HepG2 (cell line): ENCODE results near the gene UBE2S. TPM values are rescaled to one million over a fixed set of nuclear protein-coding genes. Genes with fewer than 3 reads are reported as not detected.
A peak's percentile ranks its signal among the peaks of the same experiment; 100 is the strongest.

ENCODE experiments used
- CBX5 ChIP-seq: sonication (generic); formaldehyde crosslinking; IDR thresholded peaks from 2 replicates; pipeline ENCODE4 v1.4.0; 2020; ENCODE audit warnings: missing genetic modification reagents, borderline replicate concordance
- KLF12 ChIP-seq: sonication (generic); formaldehyde crosslinking; IDR thresholded peaks from 2 replicates; pipeline ENCODE4 v1.4.0; 2020; ENCODE audit warnings: missing genetic modification reagents, borderline replicate concordance
- PCBP2 ChIP-seq: fragments of 200-400 bp; formaldehyde crosslinking; optimal IDR thresholded peaks from 2 replicates; pipeline ENCODE3; 2018; ENCODE audit warnings: low read length, low read depth; ENCODE audit not compliant: poor library complexity, severe bottlenecking
- SPEN ChIP-seq: sonication (generic); formaldehyde crosslinking; IDR thresholded peaks from 2 replicates; pipeline ENCODE4 v1.5.1; 2020; ENCODE audit warnings: low read depth, mild to moderate bottlenecking, missing genetic modification reagents
- TSC22D2 ChIP-seq: sonication (generic); formaldehyde crosslinking; IDR thresholded peaks from 2 replicates; pipeline ENCODE4 v1.5.1; 2020; ENCODE audit warnings: missing genetic modification reagents, mild to moderate bottlenecking, borderline replicate concordance
- ZFP41 ChIP-seq: sonication (generic); formaldehyde crosslinking; IDR thresholded peaks from 2 replicates; pipeline ENCODE4 v1.4.0; 2020; ENCODE audit warnings: mild to moderate bottlenecking, missing genetic modification reagents, borderline replicate concordance
- ZFX ChIP-seq: sonication (generic); formaldehyde crosslinking; IDR thresholded peaks from 2 replicates; pipeline ENCODE4 v1.4.0; 2020; ENCODE audit warnings: mild to moderate bottlenecking, low read depth, missing genetic modification reagents, moderate library complexity
- ZKSCAN1 ChIP-seq: fragments of 150-350 bp; IDR thresholded peaks from 2 replicates; pipeline ENCODE4 v1.6.1; 2014; ENCODE audit warnings: low read length
- ZNF275 ChIP-seq: sonication (generic); formaldehyde crosslinking; IDR thresholded peaks from 2 replicates; pipeline ENCODE4 v1.8.0; 2022; ENCODE audit warnings: missing genetic modification reagents, mild to moderate bottlenecking, inconsistent platforms, borderline replicate concordance
- ZNF33A ChIP-seq: sonication (generic); formaldehyde crosslinking; IDR thresholded peaks from 2 replicates; pipeline ENCODE4 v1.5.1; 2020; ENCODE audit warnings: missing genetic modification reagents, mild to moderate bottlenecking, moderate library complexity, borderline replicate concordance
- ZNF644 ChIP-seq: IDR thresholded peaks from 2 replicates; pipeline ENCODE4 v1.6.1; 2016; ENCODE audit warnings: low read depth
- polyA plus RNA-seq, 8 experiments: library from polyadenylated mRNA; depleted of rRNA in 3 of 8; stranded (reverse) in 7 of 8; unstranded in 1 of 8; fragments of >200 nt; fragmentation: Illumina TruSeq in 4 of 8; extraction: Trizol in 4 of 8; gene quantifications; 2 replicates each; pipeline versions ENCODE4 v1.2.1 to v1.2.3, GENCODE V29; 2011 to 2016; ENCODE audit warnings: low read depth in 4 of 8, missing spikeins in 1 of 8, mixed read lengths in 1 of 8; ENCODE audit not compliant: insufficient read depth in 1 of 8
- total RNA-seq, 5 experiments: library from RNA; depleted of rRNA; stranded (reverse); fragments of >200 nt; fragmentation: Illumina TruSeq; extraction: Trizol; gene quantifications; 2 replicates each; pipeline ENCODE4 v1.2.3, GENCODE V29; 2016; ENCODE audit warnings: low read depth in 1 of 5
- TF ChIP-seq, protein P1 (sequence below): sonication (generic); formaldehyde crosslinking; IDR thresholded peaks from 2 replicates; pipeline ENCODE4 v1.4.0; 2020; ENCODE audit warnings: missing genetic modification reagents, borderline replicate concordance

The UBE2S gene
- total and polyA plus RNA-seq, 2 of the 13 experiments (the other 11 are each of a cell fraction or from before 2014, with no cell fraction given), result 32.2 to 39.3 TPM

- TF ChIP-seq TSC22D2 (CRISPR knock-in tag) (no peak), ZNF644 (0 out of 2 replicates have a peak, but pooled peaks have one; percentile 38), ZFX (CRISPR knock-in tag) (peak; percentile 80), ZNF275 (CRISPR knock-in tag) (0 out of 2 replicates have a peak, but pooled peaks have one; percentile 41), ZFP41 (CRISPR knock-in tag) (0 out of 2 replicates have a peak, but pooled peaks have one; percentile 43), PCBP2 (no peak), KLF12 (CRISPR knock-in tag) (no peak), CBX5 (CRISPR knock-in tag) (0 out of 2 replicates have a peak, but pooled peaks have one; percentile 17), ZKSCAN1 (no peak), ZNF33A (no peak), SPEN (CRISPR knock-in tag) (peak; percentile 38; the same call in 1 of the 2 replicates)
- TF ChIP-seq, protein P1, sequence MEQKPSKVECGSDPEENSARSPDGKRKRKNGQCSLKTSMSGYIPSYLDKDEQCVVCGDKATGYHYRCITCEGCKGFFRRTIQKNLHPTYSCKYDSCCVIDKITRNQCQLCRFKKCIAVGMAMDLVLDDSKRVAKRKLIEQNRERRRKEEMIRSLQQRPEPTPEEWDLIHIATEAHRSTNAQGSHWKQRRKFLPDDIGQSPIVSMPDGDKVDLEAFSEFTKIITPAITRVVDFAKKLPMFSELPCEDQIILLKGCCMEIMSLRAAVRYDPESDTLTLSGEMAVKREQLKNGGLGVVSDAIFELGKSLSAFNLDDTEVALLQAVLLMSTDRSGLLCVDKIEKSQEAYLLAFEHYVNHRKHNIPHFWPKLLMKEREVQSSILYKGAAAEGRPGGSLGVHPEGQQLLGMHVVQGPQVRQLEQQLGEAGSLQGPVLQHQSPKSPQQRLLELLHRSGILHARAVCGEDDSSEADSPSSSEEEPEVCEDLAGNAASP (CRISPR knock-in tag), result no peak
These were observed 30.0 kb downstream of the UBE2S start (continued) for GRCh38 chr19:55377356-55378131.
